ENCODE results near the gene ZNF682.
"Not testable (repeated sequence)": the region's sequence is repeated elsewhere in the genome, so short reads cannot be mapped to it uniquely, and the experiment has no call there.

- TF ChIP-seq, protein P1, sequence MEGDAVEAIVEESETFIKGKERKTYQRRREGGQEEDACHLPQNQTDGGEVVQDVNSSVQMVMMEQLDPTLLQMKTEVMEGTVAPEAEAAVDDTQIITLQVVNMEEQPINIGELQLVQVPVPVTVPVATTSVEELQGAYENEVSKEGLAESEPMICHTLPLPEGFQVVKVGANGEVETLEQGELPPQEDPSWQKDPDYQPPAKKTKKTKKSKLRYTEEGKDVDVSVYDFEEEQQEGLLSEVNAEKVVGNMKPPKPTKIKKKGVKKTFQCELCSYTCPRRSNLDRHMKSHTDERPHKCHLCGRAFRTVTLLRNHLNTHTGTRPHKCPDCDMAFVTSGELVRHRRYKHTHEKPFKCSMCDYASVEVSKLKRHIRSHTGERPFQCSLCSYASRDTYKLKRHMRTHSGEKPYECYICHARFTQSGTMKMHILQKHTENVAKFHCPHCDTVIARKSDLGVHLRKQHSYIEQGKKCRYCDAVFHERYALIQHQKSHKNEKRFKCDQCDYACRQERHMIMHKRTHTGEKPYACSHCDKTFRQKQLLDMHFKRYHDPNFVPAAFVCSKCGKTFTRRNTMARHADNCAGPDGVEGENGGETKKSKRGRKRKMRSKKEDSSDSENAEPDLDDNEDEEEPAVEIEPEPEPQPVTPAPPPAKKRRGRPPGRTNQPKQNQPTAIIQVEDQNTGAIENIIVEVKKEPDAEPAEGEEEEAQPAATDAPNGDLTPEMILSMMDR (conservative IDR thresholded peaks at IDR 0.05; ENCODE audit: low read depth, low read length), result not testable (repeated sequence)
- not testable (repeated sequence) for TF ChIP-seq EZH2 (IDR thresholded peaks at IDR 0.05; ENCODE audit: borderline replicate concordance, low read depth, low read length, poor library complexity, severe bottlenecking)
Measured at GRCh38 chr19:19957766-19958165, 81.5 kb downstream of the ZNF682 start.

All from A673 (cell line).